ENCODE results near the gene IRS1. TPM values are rescaled to one million over a fixed set of nuclear protein-coding genes. Genes with fewer than 3 reads are reported as not detected.

Gene IRS1
- polyA plus RNA-seq, 1 of the 3 experiments (the other 2 are of a cell fraction) = 16.5 TPM

GRCh38 chr2:226777611-226778010 is 22.0 kb downstream of the IRS1 start:
- Histone ChIP-seq H3K4me2 (no peak overlapping the region), H3K9ac (no peak overlapping the region), H3K9me2 (no peaks in the 10 kb centered on the region), H3K27ac (ENCODE audit: low read depth in 2 of 2, low read length in 1 of 2) (no peak overlapping the region), H2AFZ (ENCODE audit: low read depth) (no peak overlapping the region), H3K9me3 (0 out of 2 replicates have a peak, but pooled peaks cover 3% of the 10 kb centered on the region), H3K4me3 (ENCODE audit: low read depth in 2 of 2, low read length in 1 of 2) (no peak overlapping the region), H3K4me1 (ENCODE audit: control insufficient read depth in 1 of 2, insufficient read depth in 2 of 2, low read depth in 1 of 2, low read length in 1 of 2) (peaks cover 0 to 14% of the 10 kb centered on the region in 2 experiments; a peak in 2 of 4 replicates), H3K36me3 (replicated peaks in 1 of 2; ENCODE audit: control insufficient read depth in 1 of 2, insufficient read depth in 2 of 2, low read length in 1 of 2) (peaks cover 4 to 23% of the 10 kb centered on the region in 2 experiments), H3K27me3 (ENCODE audit: insufficient read depth) (no peaks in the 10 kb centered on the region), H3K79me2 (ENCODE audit: insufficient read depth) (peaks cover 61% of the 10 kb centered on the region), H4K20me1 (ENCODE audit: insufficient read depth) (no peaks in the 10 kb centered on the region), H3F3A (replicated peaks; ENCODE audit: insufficient read depth) (no peaks in the 10 kb centered on the region)
- CTCF ChIA-PET = no interaction called here
- DNase-seq = no peak
- 73% methylated on average over 4 of the region's 4 CpGs for WGBS (ENCODE audit: low lambda C conversion rate)
- POLR2A ChIA-PET = no interaction called here
- TF ChIP-seq MAX (IDR thresholded peaks at IDR 0.05; ENCODE audit: low read depth) (no peak), RFX5 (IDR thresholded peaks at IDR 0.05; ENCODE audit: low read length) (no peak), USF2 (IDR thresholded peaks at IDR 0.05; ENCODE audit: borderline replicate concordance, low read depth, low read length) (no peak), ELF1 (IDR thresholded peaks at IDR 0.05) (no peak), EZH2phosphoT487 (IDR thresholded peaks at IDR 0.05; ENCODE audit: borderline replicate concordance, low read depth) (no peak), RAD21 (IDR thresholded peaks at IDR 0.05; ENCODE audit: low read length) (no peak), NRF1 (IDR thresholded peaks at IDR 0.05; ENCODE audit: low read depth, low read length) (no peak), JUND (IDR thresholded peaks at IDR 0.05) (no peak), MEF2A (IDR thresholded peaks at IDR 0.05; ENCODE audit: borderline replicate concordance, low read depth) (no peak), IRF3 (IDR thresholded peaks at IDR 0.05; ENCODE audit: low read depth, low read length) (no peak), FOXM1 (IDR thresholded peaks at IDR 0.05; ENCODE audit: low read depth) (no peak), TAF1 (IDR thresholded peaks at IDR 0.05; ENCODE audit: borderline replicate concordance, low read depth, low read length) (no peak), ZBTB33 (IDR thresholded peaks at IDR 0.05; ENCODE audit: borderline replicate concordance, low read depth) (no peak), YY1 (IDR thresholded peaks at IDR 0.05; ENCODE audit: low read depth) (no peak), RXRA (IDR thresholded peaks at IDR 0.05; ENCODE audit: borderline replicate concordance, low read depth) (no peak), GATA2 (CRISPR knock-in tag; IDR thresholded peaks at IDR 0.05) (no peak), USF1 (IDR thresholded peaks at IDR 0.05; ENCODE audit: borderline replicate concordance, low read depth) (no peak), TEAD4 (IDR thresholded peaks at IDR 0.05; ENCODE audit: borderline replicate concordance, insufficient read depth) (no peak), CTCF (IDR thresholded peaks at IDR 0.05) (no peak)
